Lung (tissue), 12 donors: ENCODE results near the gene TYMP. TPM values are rescaled to one million over a fixed set of nuclear protein-coding genes. Genes with fewer than 3 reads are reported as not detected.

ENCODE experiments used
- ATAC-seq: fragments of 200-7000 bp; cut with Tn5 transposase; one replicate; pipeline ENCODE4 v1.9.1; 2020; ENCODE audit warnings: moderate number of reproducible peaks; ENCODE audit not compliant: insufficient read depth, low FRiP score
- DNase-seq, 3 donors: peaks; one replicate each; pipeline ENCODE4 v3.0.0-alpha.2; 2013 to 2017
- H3K27ac ChIP-seq, 2 donors: one replicate each; pipeline ENCODE4 v1.5.1; 2013; ENCODE audit warnings: mild to moderate bottlenecking in 2 of 2, moderate library complexity in 2 of 2, control low read depth in 1 of 2, inconsistent platforms in 1 of 2, low read depth in 1 of 2, low read length in 1 of 2
- H3K27me3 ChIP-seq, 3 donors: one replicate each; pipeline ENCODE4 v1.5.1; 2013; ENCODE audit warnings: low read length in 2 of 3; ENCODE audit not compliant: control insufficient read depth in 3 of 3, insufficient read depth in 3 of 3
- H3K36me3 ChIP-seq, 4 donors: one replicate each; pipeline ENCODE4 v1.5.1; 2013; ENCODE audit warnings: low read length in 4 of 4, mild to moderate bottlenecking in 1 of 4, moderate library complexity in 1 of 4; ENCODE audit not compliant: control insufficient read depth in 4 of 4, insufficient read depth in 4 of 4
- H3K4me1 ChIP-seq, 5 donors: one replicate each; pipeline ENCODE4 v1.5.1; 2013; ENCODE audit warnings: low read length in 5 of 5, mild to moderate bottlenecking in 2 of 5, moderate library complexity in 1 of 5; ENCODE audit not compliant: control insufficient read depth in 5 of 5, insufficient read depth in 5 of 5
- H3K4me3 ChIP-seq: one replicate; pipeline ENCODE4 v1.5.1; 2013; ENCODE audit warnings: mild to moderate bottlenecking, control low read depth, moderate library complexity
- H3K9ac ChIP-seq, 2 donors: one replicate each; pipeline ENCODE4 v1.5.1; 2013; ENCODE audit warnings: low read length in 2 of 2, control low read depth in 1 of 2; ENCODE audit not compliant: insufficient read depth in 1 of 2
- H3K9me3 ChIP-seq, 4 donors: one replicate each; pipeline ENCODE4 v1.5.1; 2013; ENCODE audit warnings: low read length in 3 of 4, mild to moderate bottlenecking in 1 of 4, moderate library complexity in 1 of 4; ENCODE audit not compliant: control insufficient read depth in 4 of 4, insufficient read depth in 3 of 4
- CTCF ChIP-seq: IDR thresholded peaks from 2 replicates; pipeline ENCODE4 v1.5.1; 2012; ENCODE audit warnings: mild to moderate bottlenecking; ENCODE audit errors: control extremely low read depth, extremely low read depth
- WGBS, 2 donors: extraction: QIAGEN DNeasy Blood & Tissue Kit; methylation state at CpG; one replicate each; pipeline ENCODE4 v1.1.7; 2013; 5-methylcytosine and 5-hydroxymethylcytosine counted together
- polyA plus RNA-seq, 2 donors: library from polyadenylated mRNA; stranded (reverse); fragments of 200-250 nt; gene quantifications; one replicate each; pipeline ENCODE4 v1.2.1, GENCODE V29; 2013
- total RNA-seq, 2 donors: library from RNA; depleted of rRNA in 1 of 2; stranded (reverse); fragments of >200 nt in 1 of 2; gene quantifications; one replicate each; pipeline ENCODE4 v1.2.1, GENCODE V29; 2014 to 2021
- donor health status: control.
- donor health status: control.
- donor health status: Bipolar disorder and iron deficiency.
- donor health status: healthy.
- donor health status: DM: yes; HTN: yes; CAD: no.

The TYMP gene
- total and polyA plus RNA-seq, 4 donors, result 52.7 to 641 (median 233) TPM

- WGBS, 2 donors, result 89 to 92% methylated on average over 14 of the region's 14 CpGs
- no peak overlapping the region for H3K4me3 ChIP-seq
- peaks cover 7 to 20% (median 12%) of the 10 kb centered on the region in 5 donors for H3K4me1 ChIP-seq
- no peak overlapping the region for H3K27ac ChIP-seq
- no peak overlapping the region for H3K9ac ChIP-seq
- no peaks in the 10 kb centered on the region for H3K27me3 ChIP-seq
- ATAC-seq, result no peak
- TF ChIP-seq CTCF, result no peak
- peaks cover 0 to 38% (median 5%) of the 10 kb centered on the region in 4 donors for H3K36me3 ChIP-seq
- no peak for DNase-seq
- H3K9me3 ChIP-seq, result no peaks in the 10 kb centered on the region
Measured at GRCh38 chr22:50505276-50505775, 24.5 kb downstream of the TYMP start.

GRCh38 chr22:50504369-50505211, 25.2 kb downstream of the TYMP start:
- Histone ChIP-seq H3K27ac (no peak overlapping the region), H3K9ac (no peak overlapping the region), H3K9me3 (no peaks in the 10 kb centered on the region), H3K4me1 (peaks cover 7 to 19% (median 12%) of the 10 kb centered on the region in 5 donors), H3K36me3 (peaks cover 0 to 38% (median 5%) of the 10 kb centered on the region in 4 donors), H3K4me3 (no peak overlapping the region), H3K27me3 (no peaks in the 10 kb centered on the region)
- DNase-seq, result no peak
- TF ChIP-seq CTCF, result no peak
- ATAC-seq, result no peak
- WGBS, 2 donors, result 93 to 95% methylated on average over 42 to 44 of the region's 44 CpGs

- no peak overlapping the region for H3K4me3 ChIP-seq
- DNase-seq, result no peak
- H3K36me3 ChIP-seq, result peaks cover 0 to 38% (median 4%) of the 10 kb centered on the region in 4 donors
- H3K27ac ChIP-seq, result no peak overlapping the region
- WGBS, 2 donors, result 93% methylated on average over 15 to 26 of the region's 26 CpGs
- H3K4me1 ChIP-seq, result peaks cover 1 to 12% (median 7%) of the 10 kb centered on the region in 5 donors
- no peak for TF ChIP-seq CTCF
- no peaks in the 10 kb centered on the region for H3K9me3 ChIP-seq
- ATAC-seq, result no peak
- no peak overlapping the region for H3K9ac ChIP-seq
- no peaks in the 10 kb centered on the region for H3K27me3 ChIP-seq
Measured at GRCh38 chr22:50503475-50504145, 26.2 kb downstream of the TYMP start.
